PC-9 (cell line): ENCODE results near the gene ADISSP.

ENCODE experiments used
- CTCF ChIP-seq: fragments of 200-600 bp; sonication (generic); conservative IDR thresholded peaks from 2 replicates; pipeline ENCODE4 v1.6.1; 2017; ENCODE audit warnings: mixed run types, antibody characterized with exemption, mild to moderate bottlenecking, moderate library complexity
- EZH2 ChIP-seq: fragments of 200-600 bp; sonication (generic); IDR thresholded peaks from 2 replicates; pipeline ENCODE4 v1.8.0; 2017; ENCODE audit warnings: antibody characterized with exemption, low read depth

GRCh38 chr20:3783068-3783489 is 15.5 kb upstream of the ADISSP start:
- TF ChIP-seq CTCF, result no peak
- no peak for TF ChIP-seq EZH2
